Tibial nerve (tissue), 4 donors: Measurements from ENCODE around the gene KRTAP5-6.

Source experiments
- EP300 ChIP-seq, 2 donors: sonication (generic); formaldehyde crosslinking; IDR thresholded peaks; one replicate each; pipeline ENCODE4 v1.6.1; 2017; ENCODE audit warnings: antibody characterized with exemption in 2 of 2, mild to moderate bottlenecking in 1 of 2
- POLR2A ChIP-seq, 2 donors: fragments of 450-650 bp; IDR thresholded peaks; one replicate each; pipeline ENCODE4 v1.6.1; 2017; ENCODE audit warnings: antibody characterized with exemption in 2 of 2, mild to moderate bottlenecking in 2 of 2, moderate library complexity in 2 of 2
- TF ChIP-seq, protein P1 (sequence below), 5 experiments: fragments of 200-600 bp in 3 of 5; fragments of 450-650 bp in 2 of 5; sonication (generic) in 3 of 5; IDR thresholded peaks; one replicate each; pipeline ENCODE4 v1.5.1; 2016 to 2019; ENCODE audit warnings: antibody characterized with exemption in 5 of 5, mild to moderate bottlenecking in 3 of 5, moderate library complexity in 2 of 5

DNA sequence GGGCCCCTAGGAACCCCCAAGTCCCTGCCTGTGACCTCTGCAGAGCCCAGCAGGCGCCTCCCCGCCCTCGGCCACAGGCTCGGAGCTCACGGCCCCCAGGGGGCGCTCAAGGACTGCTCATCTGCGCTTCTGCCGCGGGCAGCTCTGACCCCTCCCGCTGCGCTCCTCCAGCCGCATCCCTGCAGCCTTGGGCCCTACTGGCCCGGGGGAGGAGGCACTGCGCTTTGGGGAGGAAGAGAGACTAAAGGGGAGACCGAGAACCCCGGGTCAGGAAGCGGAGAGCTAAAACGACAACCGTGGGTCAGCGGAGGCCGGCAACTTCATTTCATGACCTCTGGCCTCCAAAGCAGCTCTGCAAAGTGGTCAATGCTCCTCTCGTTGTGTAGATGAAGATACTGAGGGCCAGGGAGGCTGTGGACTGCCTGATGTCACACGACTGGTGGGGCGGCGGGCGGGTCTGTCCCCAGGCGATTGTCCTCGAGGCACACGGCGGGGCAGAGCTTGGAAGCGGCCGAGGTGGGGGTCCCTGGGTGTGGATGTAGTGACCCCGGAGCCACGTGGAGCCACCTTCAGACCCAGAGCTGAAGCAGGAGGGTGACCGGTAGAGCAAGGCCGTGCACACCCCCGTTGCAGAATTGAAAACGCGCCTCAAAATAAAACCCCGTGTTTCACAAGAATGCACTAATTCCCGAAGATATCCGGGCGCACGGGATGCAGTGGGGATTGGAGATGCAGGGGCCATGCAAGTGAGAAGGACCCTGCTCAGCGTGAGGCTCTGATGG lies 2.7 kb upstream of the KRTAP5-6 start:
- TF ChIP-seq, protein P1, sequence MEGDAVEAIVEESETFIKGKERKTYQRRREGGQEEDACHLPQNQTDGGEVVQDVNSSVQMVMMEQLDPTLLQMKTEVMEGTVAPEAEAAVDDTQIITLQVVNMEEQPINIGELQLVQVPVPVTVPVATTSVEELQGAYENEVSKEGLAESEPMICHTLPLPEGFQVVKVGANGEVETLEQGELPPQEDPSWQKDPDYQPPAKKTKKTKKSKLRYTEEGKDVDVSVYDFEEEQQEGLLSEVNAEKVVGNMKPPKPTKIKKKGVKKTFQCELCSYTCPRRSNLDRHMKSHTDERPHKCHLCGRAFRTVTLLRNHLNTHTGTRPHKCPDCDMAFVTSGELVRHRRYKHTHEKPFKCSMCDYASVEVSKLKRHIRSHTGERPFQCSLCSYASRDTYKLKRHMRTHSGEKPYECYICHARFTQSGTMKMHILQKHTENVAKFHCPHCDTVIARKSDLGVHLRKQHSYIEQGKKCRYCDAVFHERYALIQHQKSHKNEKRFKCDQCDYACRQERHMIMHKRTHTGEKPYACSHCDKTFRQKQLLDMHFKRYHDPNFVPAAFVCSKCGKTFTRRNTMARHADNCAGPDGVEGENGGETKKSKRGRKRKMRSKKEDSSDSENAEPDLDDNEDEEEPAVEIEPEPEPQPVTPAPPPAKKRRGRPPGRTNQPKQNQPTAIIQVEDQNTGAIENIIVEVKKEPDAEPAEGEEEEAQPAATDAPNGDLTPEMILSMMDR (IDR thresholded peaks at IDR 0.05): peak; percentile 88 to 98 (median 97)
- TF ChIP-seq EP300 (IDR thresholded peaks at IDR 0.05): peak in 1 of 2 donors; percentile 35
- no peak for TF ChIP-seq POLR2A (IDR thresholded peaks at IDR 0.05)
